ENCODE results near the gene HEPACAM2. TPM values are rescaled to one million over a fixed set of nuclear protein-coding genes. Genes with fewer than 3 reads are reported as not detected.

HEPACAM2 gene
- total and polyA plus RNA-seq, 2 donors (not counting 3 experiments of a cell fraction or from before 2014, with no cell fraction given) = not detected

DNA sequence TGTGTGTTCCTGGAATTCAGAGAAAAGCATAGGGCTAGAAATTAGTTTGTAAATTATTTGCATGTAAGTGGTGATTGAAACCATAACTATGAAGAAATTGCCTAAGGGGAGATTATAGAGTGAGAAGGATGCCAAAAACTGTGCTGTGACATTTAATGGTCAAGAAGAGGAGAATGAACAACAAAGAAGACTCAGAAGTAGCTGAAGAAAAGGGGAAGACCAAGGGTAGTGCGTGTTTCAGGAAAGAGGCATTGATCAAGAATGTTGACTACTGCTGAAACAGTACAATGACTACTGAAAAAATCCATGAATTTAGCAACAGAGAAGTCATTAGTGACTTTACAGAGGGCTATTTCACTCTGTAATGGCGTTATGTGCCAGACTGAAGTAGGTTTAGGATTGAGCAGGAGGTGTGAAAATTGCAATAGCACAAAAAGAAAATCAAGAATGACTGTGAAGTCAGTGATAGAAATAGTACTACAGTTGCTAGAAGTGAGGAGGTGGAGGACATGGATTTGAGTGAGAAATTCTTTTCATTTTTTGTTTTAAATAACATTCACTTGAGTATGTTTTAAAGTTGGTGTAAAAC lies 49.2 kb downstream of the HEPACAM2 start:
- Histone ChIP-seq H2AFZ (ENCODE audit: low read depth, low read length) (no peak overlapping the region), H3K79me2 (ENCODE audit: control insufficient read depth, insufficient read depth, low read length) (no peaks in the 10 kb centered on the region), H3K4me1 (ENCODE audit: control insufficient read depth, extremely low read depth, insufficient read depth, low read length) (no peaks in the 10 kb centered on the region), H3K36me3 (ENCODE audit: control insufficient read depth in 2 of 2, extremely low read depth in 1 of 2, insufficient read depth in 2 of 2, low read length in 2 of 2) (no peaks in the 10 kb centered on the region), H3K27ac (ENCODE audit: insufficient read depth, low read depth, low read length) (no peak overlapping the region), H3K4me2 (ENCODE audit: insufficient read depth, low read length) (no peak overlapping the region), H3K9me3 (replicated peaks; ENCODE audit: control insufficient read depth, insufficient read depth, low read length) (no peaks in the 10 kb centered on the region), H3K27me3 (ENCODE audit: control insufficient read depth in 2 of 2, insufficient read depth in 2 of 2, low read length in 2 of 2) (peaks cover 7 to 16% of the 10 kb centered on the region in 2 experiments), H3K9ac (replicated peaks; ENCODE audit: extremely low read depth, insufficient read depth, low read length) (no peak overlapping the region), H3K9me1 (replicated peaks; ENCODE audit: control insufficient read depth, extremely low read depth, insufficient read depth, low read length) (no peaks in the 10 kb centered on the region), H4K20me1 (replicated peaks; ENCODE audit: control insufficient read depth, extremely low read depth, insufficient read depth, low read length) (no peaks in the 10 kb centered on the region), H3K4me3 (replicated peaks in 1 of 3; ENCODE audit: insufficient read depth in 1 of 3, low read depth in 1 of 3, low read length in 3 of 3) (no peak overlapping the region)
- dilution Hi-C loops (cut with MboI; ENCODE audit: extremely low pct_ligation_motif_present, low sequenced_read_pairs) (no loop called here), intact Hi-C loops (cut with micrococcal nuclease) (no loop called here)
- BruUV-seq (replicated peaks) = no TSS peak
- ChIA-PET POLR2A (no interaction called here), CTCF (no interaction called here)
- FAIRE-seq = no peak
- no peak for TF ChIP-seq JUN (IDR thresholded peaks at IDR 0.05; ENCODE audit: borderline replicate concordance, insufficient read depth, insufficient read length, low read depth)
- no peak for TF ChIP-seq FOS (IDR thresholded peaks at IDR 0.05; ENCODE audit: borderline replicate concordance, insufficient read depth, low read length)
- no peak for TF ChIP-seq POLR2A (IDR thresholded peaks at IDR 0.05; ENCODE audit: low read depth, low read length)
- TF ChIP-seq, protein P1, sequence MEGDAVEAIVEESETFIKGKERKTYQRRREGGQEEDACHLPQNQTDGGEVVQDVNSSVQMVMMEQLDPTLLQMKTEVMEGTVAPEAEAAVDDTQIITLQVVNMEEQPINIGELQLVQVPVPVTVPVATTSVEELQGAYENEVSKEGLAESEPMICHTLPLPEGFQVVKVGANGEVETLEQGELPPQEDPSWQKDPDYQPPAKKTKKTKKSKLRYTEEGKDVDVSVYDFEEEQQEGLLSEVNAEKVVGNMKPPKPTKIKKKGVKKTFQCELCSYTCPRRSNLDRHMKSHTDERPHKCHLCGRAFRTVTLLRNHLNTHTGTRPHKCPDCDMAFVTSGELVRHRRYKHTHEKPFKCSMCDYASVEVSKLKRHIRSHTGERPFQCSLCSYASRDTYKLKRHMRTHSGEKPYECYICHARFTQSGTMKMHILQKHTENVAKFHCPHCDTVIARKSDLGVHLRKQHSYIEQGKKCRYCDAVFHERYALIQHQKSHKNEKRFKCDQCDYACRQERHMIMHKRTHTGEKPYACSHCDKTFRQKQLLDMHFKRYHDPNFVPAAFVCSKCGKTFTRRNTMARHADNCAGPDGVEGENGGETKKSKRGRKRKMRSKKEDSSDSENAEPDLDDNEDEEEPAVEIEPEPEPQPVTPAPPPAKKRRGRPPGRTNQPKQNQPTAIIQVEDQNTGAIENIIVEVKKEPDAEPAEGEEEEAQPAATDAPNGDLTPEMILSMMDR (IDR thresholded peaks at IDR 0.05; ENCODE audit: extremely low read depth in 1 of 2, insufficient read depth in 1 of 2, low read depth in 1 of 2, low read length in 2 of 2) = no peak
- no peak for TF ChIP-seq POLR2AphosphoS5 (IDR thresholded peaks at IDR 0.05; ENCODE audit: insufficient read depth, low read depth, low read length)
- TF ChIP-seq, protein P2, sequence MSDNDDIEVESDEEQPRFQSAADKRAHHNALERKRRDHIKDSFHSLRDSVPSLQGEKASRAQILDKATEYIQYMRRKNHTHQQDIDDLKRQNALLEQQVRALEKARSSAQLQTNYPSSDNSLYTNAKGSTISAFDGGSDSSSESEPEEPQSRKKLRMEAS (IDR thresholded peaks at IDR 0.05; ENCODE audit: insufficient read depth, insufficient read length) = no peak
- no peak for TF ChIP-seq EZH2 (IDR thresholded peaks at IDR 0.05; ENCODE audit: borderline replicate concordance, low read depth, low read length, severe bottlenecking)
- TF ChIP-seq GATA2 (IDR thresholded peaks at IDR 0.05; ENCODE audit: insufficient read depth, insufficient read length, low read depth, low read length) = no peak
- no peak for TF ChIP-seq MYC (IDR thresholded peaks at IDR 0.05; ENCODE audit: low read depth, low read length)
- no peak for DNase-seq (ENCODE audit: low read depth, low spot score)

All from endothelial cell of umbilical vein (primary cell).